ENCODE measurements around the gene WWP2.

DNA sequence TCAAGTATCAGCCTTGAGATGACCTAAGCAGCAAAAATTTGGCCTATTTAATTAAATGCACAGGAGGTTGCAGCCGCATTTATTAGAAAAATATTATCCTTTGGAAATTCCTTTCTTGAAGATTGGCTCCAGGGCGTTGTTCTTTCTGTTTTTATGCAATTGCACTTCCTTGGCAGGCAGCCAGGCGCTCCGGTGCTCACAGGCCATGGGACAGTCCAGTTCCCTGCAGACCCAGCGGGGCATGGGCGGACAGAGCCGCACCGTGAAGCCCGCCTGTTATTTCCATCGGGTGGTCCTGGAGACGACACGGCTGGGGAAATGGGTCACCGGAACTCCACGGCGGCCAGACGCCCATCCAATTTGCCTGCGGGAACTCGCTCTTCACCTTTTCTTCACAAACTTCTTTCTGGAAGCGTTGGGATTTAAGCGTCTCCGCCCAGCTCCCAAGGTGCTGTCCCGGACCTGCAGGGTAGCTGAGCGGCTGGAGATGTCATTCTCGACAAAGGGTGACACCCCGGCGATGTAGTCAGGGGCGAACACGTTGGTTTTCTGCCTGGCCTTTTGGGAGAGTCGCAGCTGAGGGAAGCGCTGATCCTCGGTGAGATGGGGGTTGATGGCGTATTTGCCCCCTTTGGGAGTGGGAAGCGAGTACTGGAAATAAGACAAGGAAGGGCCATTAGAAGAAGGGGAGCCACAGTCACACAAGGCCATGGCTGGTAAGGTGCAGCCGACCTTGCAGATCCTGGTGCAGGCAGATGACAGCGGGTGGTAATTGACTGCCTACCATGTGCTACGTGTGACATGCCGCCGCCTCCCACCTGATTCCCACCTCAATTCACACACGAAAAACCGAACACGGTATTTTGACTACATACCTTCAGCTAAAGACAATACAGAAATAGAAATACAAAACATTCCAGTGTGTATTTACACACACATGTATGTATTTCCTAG lies 19.9 kb upstream of the WWP2 start:
- TF ChIP-seq POLR2AphosphoS5 (IDR thresholded peaks at IDR 0.05) = no peak
- TF ChIP-seq, protein P1, sequence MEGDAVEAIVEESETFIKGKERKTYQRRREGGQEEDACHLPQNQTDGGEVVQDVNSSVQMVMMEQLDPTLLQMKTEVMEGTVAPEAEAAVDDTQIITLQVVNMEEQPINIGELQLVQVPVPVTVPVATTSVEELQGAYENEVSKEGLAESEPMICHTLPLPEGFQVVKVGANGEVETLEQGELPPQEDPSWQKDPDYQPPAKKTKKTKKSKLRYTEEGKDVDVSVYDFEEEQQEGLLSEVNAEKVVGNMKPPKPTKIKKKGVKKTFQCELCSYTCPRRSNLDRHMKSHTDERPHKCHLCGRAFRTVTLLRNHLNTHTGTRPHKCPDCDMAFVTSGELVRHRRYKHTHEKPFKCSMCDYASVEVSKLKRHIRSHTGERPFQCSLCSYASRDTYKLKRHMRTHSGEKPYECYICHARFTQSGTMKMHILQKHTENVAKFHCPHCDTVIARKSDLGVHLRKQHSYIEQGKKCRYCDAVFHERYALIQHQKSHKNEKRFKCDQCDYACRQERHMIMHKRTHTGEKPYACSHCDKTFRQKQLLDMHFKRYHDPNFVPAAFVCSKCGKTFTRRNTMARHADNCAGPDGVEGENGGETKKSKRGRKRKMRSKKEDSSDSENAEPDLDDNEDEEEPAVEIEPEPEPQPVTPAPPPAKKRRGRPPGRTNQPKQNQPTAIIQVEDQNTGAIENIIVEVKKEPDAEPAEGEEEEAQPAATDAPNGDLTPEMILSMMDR (IDR thresholded peaks at IDR 0.05) = no peak
- TF ChIP-seq POLR2A (IDR thresholded peaks at IDR 0.05) = no peak
- TF ChIP-seq EP300 (IDR thresholded peaks at IDR 0.05) = no peak

Data from upper lobe of left lung (tissue), 4 donors.